Stimulated activated CD8-positive, alpha-beta memory T cell treated with anti-CD3 and anti-CD28 coated beads, Interleukin-7, amount 100 ng/mL, for 24 hours (primary cell): ENCODE data around the gene GAB1.

ENCODE experiments used
- DNase-seq: peaks from one replicate; pipeline ENCODE4 v3.0.0-alpha.2; 2020; ENCODE audit warnings: low read depth

Gene GAB1

DNA sequence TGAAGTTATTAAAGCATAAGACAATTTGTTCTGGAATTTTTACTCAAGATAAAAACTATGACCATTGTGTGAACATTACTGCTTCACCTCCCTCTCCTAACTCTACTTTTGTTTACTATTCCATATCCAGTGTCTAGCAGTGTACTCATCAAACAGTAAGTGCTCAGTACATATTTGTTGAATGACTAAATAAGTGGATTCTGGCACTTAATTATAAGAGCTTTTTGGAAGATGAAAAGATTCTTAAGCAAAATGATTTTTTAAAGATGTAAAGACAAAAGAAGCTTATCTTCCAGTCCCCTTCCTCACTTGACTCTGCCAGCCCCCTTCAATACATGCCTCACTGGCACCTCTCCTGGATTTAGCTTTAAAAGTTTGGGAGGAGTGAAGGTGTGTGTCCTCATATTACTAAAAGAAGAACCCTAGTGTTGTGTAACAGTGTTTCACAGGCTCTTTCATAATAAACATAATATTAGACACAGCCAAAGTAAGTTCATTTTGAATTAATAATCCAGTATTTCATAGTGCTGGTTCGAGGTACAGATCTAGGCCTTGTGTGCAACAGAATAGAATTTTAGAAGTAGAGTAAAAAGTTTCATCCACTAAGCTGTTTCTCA lies 53.0 kb downstream of the GAB1 start:
- no peak for DNase-seq

DNA sequence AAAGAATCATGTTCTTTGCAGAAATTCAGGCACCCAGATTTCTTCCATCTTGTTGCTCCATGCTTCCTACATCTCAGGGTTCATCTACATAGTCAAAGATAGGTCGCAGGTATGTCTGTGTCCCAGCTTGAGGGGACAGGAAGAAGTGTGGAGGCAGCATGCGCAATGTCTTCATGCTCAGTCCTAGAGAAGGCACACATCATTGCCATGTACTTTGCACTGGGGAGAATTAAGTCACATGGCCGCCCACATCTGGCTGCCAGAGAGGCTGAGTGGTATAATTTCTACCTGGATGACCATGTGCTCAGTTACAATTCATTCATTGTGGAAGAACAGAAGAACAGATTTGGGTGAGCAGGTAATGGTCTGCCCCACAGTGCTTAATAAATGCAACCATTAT lies 54.1 kb downstream of the GAB1 start:
- no peak for DNase-seq

DNA sequence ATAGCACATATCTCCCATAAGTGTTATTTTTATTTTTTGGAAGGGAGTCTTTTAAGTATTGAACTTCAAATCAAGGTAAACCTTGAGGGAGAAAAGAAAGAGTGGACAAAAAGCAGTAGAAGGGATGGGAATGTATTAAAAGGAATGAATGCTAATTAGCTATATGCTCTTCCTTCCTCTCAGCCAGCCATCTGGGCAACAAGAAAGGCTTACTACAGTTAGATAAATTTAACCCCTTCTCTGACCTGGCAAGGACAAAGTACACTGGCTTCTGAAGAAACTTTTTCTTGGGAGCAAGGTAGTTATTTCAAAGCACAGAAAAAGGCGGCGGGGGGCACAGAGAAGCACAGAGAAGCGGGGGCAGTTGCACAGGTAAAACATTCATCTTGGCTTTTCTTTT lies 54.6 kb downstream of the GAB1 start:
- DNase-seq, result no peak

DNA sequence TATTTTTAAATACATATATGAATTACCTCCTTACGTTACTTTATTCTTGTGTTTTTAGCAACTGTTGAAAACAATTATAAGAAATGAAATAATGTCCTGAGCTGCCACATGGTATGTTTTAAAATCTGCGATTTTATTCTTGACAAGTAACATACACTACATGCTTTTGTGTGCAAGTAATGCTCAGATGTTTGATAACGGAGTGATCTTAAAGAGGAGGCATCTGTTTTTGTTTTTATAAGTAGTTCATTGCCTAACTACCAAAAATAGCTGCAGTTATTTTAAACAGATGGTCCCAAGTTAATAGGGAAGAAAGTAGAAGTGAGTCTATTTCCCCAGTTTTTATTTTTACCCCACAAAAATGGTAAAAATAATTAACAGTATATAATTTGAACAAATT lies 55.2 kb downstream of the GAB1 start:
- DNase-seq, result no peak

DNA sequence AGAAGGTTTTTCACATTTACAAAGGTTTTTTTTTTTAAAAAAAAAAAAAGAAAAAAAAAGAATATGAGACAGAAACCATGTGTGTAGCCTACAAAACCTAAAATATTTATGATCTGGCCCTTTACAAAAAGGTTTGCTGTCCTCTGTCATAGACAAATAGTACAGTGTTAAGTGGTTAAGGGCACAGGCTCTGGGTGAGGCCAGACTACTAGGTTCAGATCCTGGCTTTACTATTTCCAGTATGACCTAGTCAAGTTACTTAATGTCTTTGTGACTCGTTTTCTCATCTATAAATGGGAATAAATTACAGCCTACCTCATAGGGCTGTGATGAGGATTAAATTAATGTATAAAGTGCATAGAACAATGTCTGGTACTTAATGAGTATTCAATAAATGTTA lies 56.5 kb downstream of the GAB1 start:
- no peak for DNase-seq

DNA sequence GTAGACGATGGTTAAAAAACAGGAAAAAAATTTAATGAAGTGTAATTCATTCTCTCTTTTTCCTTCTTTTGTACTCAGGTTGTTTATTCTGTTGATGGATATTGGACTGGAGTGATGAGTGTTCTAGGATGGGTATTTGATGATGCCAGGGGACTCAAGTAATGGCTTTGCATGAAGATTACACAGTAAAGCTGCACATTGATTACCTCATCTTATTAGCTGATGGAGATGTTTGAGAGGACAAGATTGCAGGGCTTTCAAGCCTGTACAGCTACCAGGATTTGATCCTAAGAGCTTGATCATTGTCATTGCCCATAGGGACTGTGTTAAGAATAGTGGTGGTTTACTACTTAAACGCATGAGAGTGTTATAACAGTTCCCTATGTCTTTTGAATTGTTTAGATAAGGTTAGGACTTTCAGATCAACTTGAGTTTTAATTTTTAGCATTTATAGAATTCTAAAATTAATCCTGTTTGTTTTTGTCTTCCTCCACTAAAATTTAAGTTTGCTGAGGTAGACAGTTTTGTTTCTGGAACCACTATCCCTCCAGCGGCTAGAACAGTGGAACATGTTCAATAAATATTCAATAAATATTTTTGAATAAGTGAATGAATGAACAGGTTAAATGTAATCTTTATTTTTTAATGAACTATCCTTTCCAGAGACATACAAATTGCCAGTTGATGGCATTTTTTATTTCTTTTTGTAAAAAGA lies 58.2 kb downstream of the GAB1 start:
- no peak for DNase-seq

DNA sequence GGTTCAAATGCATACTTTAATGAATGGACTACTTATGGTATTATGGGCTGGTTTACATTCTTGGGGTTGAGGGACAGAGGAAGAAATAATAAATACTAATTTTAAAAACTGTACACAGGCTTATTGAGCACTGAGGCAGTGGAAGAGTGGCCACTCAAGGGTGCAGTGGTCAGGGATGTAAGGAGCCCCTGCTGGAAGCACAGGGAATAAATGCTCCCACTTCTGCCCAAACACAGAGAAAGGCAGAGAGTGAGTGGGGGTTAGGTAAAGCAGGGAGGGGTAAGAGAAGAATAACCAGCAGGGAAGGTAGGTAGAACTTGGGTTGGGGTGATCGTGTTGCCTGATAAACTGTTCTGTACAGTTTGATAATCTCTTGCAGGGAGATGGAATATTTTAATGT lies 60.0 kb downstream of the GAB1 start:
- no peak for DNase-seq

DNA sequence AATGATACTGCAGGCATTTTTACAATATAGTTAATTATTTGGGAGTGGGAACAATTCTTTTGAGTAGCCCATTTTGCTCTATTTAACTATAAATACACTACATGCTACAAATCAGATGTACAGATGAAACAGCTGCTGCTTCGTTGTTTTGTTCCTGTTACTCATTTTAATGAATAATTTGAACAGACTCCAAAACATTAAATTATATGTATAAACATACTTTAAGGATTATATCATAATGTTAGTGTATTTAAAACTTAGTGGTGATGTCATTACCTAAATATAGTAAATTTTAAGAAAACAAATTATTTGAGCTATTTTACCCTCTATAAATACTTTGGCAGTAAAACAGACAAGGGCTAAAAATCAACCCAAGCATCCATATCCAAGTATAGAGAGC lies 60.7 kb downstream of the GAB1 start:
- DNase-seq, result no peak

DNA sequence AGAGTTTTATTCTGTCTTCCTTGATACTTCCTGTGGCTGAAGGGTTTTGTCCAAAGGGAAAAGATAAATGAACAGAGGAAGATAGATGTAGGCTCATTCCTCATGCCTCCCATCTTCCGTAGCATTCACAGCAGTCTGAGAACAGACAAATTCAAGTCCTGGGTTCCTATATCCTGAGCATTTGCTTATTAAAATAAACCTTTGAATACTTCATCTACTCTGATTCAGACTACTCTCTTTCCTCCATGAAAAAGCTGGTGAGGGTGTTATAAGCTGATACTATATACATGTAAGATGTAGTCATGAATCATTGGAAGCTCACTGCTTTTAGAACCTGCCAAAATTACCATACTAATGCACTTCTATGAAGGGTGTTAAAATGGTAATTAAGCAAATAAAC lies 61.2 kb downstream of the GAB1 start:
- no peak for DNase-seq

DNA sequence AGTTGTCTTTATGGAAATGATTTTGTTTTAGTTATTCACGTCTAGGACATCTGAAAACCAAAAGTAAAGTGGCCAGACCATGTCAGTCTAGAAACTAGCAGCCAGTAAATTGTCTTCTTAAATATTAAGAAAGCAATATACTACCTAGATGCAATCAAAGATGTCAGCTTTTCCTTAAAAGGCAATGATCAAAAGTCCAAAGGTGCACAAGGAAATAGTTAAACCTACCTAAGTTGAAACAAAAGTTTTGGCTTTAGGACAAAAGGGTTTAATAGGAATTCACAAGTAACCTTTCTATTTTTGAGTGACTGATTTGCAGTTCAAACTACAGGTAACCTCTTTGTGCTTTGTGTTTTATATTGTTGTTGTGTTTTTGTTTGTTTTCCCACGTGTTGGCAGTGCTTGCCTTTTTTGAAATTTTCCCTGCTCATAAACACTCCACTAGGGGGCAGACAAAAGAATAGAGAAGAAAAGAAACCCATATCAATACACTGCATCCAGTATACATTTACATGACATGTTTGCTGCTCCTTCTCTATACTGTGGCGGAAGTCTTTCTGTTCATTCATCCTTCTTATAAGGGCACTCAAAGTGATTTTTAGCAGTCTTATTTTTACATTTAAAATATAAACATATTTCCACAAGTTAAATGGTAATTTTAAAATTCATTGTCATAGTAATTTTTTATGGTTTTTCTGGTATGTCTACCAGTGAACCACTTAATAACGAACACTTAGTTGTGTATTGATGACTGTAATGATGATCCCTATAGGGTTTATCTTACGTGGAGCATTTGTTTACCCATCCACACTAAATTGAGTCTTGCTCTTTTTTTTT lies 62.7 kb downstream of the GAB1 start:
- DNase-seq, result no peak

DNA sequence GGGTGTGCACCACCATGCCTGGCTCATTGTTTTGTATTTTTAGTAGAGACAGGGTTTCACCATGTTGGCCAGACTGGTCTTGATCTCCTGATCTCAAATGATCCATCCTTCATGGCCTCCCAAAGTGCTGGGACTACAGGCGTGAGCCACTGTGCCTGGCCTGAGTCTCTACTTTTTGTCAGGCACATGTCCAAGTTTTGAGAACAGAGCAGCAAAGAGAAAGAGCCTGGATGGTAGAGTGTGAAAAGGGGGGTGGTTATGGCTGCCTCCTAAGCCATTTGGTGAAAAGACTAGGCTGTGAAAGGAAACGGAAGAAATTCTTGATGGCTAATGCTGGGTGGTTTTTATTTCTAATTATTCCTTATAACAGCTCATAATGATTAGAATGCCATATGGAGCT lies 63.4 kb downstream of the GAB1 start:
- no peak for DNase-seq

DNA sequence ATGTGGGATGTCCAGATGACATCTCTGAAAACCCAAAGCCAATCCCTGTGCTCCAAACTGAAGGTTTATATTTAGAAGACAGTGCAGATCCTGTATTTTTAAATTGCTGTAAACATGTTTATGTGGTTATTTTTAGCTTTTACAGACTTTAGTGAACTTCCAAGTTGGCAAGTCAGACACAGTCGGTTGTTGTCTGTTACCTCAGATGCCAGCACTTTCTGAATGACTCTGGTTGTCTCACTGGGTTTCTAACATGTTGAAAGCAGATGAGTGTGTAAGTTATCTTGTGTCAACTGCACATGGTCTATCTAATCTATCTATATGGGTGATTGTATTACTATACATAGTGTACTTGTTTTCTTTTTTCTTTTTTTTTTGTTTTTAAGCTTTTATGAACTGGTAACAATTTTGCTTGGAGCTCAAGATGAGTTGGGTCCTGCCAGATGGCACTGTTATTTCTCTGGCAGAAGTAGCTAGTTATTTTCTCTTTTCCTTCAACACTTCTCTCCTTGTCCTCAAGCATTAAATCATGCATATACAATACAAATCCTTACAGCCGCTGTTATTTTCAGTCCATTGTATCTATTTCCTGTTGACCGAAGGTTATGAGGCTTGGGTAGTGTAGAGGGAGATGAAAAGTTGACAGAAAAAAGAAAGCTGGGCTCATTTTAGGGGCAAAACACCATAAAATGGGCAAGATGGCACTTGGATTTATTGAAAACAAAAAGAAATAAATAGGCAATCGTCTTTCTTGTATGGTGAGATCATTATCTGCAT lies 66.3 kb downstream of the GAB1 start:
- DNase-seq, result no peak

DNA sequence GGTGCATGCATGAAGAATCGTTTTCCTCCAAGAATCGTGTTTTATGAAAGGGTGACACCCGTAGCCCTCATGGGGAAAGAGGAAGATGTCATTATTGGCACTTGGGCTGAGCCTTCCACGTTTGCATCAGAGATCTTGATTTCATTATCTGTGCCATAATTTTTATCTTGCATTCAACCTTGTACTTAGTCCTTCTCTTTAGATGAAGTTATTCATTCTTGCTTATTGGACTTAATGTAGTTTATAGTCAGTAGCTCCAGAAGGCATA lies 66.8 kb downstream of the GAB1 start:
- DNase-seq, result no peak

DNA sequence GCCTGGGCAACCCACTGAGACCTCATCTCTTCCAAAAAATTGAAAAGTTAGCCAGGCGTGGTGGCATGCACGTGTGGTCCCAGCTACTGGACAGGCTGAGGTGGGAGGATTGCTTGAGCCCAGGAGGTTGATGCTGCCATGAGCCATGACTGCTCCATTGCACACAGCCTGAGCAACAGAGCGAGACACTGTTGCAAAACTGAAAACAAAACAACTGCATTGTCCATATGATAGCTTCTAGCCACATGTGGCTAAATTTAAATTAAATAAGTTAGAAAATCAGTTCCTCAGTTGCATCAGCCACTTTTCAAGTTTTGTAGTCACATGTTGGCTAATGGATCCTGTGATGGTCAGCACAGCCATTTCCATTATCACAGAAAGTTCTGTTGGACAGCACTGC lies 67.9 kb downstream of the GAB1 start:
- DNase-seq, result no peak

DNA sequence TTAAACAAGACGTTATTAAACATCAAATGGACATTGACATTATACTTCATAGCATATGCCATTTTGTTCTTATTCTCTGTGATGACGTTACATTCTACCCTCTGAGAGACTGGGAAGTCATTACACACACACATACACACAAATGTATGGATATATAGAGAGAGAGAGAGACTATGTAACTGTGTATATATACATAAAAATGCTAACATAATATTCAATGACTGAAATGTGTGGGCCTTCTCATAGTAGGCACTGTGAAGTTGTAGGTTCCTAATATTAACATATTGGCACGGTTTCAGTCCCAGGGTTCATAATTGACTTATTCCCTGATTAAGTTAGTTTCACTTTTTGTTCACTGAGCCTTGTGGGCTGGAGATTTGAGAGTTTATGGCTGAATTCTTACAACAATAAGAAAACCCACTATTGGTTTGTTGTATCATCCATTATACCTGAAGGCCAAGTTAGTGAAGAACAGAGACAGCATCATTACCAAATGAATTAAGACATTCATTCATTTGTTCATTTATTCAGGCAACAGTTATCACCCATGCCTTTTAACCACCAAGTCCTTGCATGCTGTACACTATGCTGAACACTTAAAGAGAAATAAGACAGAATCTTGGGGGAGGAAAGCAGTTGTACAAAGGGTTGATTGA lies 68.5 kb downstream of the GAB1 start:
- no peak for DNase-seq

DNA sequence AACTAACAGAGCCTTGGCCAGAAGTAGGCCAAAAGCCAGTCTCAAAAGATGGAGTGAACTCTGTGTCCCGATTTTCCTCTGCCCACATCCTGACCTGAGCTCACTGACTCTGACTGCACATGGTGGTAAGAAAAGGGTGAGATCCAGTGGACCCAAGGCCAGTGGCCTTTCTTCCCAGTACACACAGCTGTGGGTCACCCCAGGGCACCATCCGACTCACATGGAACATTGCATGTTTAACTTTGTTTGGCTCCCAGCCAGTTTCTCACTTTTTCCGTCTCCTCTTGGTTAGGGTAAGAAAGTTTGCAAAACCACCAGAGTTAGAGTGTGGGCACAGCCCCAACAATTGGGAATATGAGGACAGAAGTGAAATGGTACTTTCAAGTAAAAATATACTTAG lies 69.8 kb downstream of the GAB1 start:
- DNase-seq, result no peak

DNA sequence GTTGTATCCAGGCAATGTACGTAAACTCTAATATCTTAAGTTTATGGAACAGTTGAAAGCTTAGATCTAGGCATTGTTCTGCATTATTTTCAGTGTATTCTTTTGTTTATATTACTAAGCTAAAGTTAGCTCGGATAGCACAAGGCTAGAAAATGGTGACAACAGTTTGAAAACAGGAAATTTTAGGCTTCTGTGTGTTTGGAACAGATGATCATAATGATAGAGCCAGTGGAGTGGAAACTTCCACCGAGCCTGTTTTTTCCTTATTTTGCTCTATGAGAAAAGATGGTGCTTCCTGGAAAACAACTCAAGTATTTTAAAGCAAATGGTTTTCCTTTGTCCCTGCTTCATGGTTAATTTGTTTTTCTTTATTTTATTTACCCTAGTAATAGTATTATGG lies 70.8 kb downstream of the GAB1 start:
- DNase-seq, result no peak

DNA sequence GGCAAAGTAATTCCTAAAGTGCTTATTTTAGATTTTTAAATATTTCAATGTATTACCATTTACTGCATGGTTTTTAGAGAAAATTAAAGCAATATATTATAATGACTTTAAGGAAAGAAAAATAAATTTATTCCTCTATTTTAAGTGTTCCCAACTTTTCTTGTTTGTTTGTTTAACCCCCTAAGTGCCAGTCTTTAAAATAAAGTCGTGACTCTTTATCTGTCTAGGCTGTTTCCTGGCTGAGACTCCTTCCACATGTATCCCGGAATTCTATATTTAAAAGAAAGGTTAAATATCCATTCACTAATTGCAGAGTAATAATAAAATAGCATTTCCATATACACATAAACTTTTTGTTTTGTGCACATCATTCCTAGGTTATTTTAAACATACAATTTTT lies 71.2 kb downstream of the GAB1 start:
- no peak for DNase-seq

DNA sequence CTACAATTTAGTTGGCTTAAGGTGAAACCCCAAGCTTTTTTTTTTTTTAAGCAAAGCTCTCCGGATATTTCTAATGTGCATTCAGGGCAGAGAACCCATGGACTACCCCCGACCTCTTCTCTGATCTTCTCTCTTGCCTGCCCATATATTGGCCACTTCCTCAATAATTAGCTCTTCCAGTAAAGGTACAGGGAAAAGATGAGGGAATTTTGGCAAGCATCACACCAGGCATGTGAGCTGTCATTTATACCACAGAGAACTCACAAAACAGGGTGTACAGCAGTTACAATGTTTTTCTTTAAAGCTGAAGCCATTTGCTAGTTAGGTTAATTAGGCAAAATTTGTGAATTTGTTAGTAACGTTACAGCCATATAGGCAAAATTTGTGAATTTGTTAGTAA lies 73.3 kb downstream of the GAB1 start:
- no peak for DNase-seq

DNA sequence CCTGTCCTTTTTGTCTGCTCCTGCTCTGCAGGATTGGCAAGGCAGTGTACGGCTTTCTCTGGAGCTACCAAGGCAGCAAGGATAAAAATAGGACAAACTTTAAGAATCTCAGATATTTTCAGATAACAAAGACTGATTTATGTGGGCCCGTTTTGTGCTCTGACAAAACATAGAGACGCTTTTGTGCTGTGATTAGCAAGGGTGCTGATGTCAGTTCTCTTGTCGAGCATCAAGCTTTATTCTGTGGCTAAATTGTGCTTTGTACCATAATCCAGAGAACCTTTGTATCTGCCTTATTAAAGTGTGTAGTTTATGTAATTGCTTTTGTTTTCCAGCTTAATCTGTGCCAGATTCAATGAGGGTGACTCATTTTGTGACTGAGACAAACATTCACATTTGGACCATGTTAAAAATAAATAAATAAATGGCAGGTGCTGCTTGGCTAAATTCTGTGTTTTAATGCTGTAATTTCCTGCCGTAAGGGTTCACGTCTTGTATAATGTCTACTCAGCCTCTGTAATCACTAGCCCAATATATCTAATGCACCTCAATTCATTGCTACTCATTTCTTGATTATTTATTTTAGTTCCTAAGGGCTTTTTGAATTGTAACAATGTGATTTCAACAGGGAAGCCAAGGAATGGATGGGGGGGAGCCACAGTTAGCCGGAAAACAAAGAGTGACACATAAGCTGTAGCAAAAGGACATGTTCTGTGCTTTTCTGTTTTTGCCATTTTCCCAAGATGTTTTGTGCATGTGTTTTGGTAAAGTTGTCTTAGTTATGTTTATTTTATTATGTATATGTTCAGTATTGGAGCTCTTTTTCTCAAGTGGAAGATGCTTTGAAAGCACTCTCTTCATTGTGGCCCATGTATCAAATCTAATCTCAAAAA lies 75.1 kb downstream of the GAB1 start:
- no peak for DNase-seq

DNA sequence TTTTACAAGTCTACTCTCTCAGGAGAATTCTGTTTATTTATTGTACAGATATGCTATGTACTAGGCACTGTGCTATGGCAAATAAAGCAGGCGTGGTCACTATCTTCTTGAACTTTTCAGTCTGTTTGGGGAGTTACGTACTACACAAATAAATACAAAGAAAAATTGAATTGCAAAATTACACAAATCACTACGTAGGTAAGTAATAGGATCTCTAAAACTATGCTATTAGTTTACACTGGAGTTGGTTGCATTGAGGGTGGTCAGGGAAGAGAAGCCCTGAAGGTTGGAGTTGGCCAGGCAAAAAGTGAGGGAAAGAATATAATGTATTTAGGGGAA lies 75.7 kb downstream of the GAB1 start:
- no peak for DNase-seq
